Right atrium auricular region (tissue), 2 donors: Measurements from ENCODE around the gene CECR2. TPM values are rescaled to one million over a fixed set of nuclear protein-coding genes. Genes with fewer than 3 reads are reported as not detected.

Source experiments
- DNase-seq: peaks from one replicate; pipeline ENCODE4 v3.0.0-alpha.2; 2019; ENCODE audit warnings: low spot score
- H3K27ac ChIP-seq, 2 donors: fragments of 200-600 bp; sonication (generic); 1 replicate in 1 of 2; 2 replicates in 1 of 2; pipeline ENCODE4 v1.5.1; 2016 to 2019
- H3K27me3 ChIP-seq, 2 donors: fragments of 200-600 bp; sonication (generic); one replicate each; pipeline versions ENCODE4 v1.5.1 to v1.6.0; 2017 to 2019
- H3K36me3 ChIP-seq: fragments of 200-600 bp; sonication (generic); one replicate; pipeline ENCODE4 v1.5.1; 2016
- H3K4me1 ChIP-seq, 2 donors: fragments of 200-600 bp; sonication (generic); one replicate each; pipeline versions ENCODE4 v1.5.1 to v1.6.0; 2017 to 2019
- H3K4me3 ChIP-seq, 2 donors: fragments of 200-600 bp; sonication (generic); 1 replicate in 1 of 2; 2 replicates in 1 of 2; pipeline ENCODE4 v1.5.1; 2017 to 2019; ENCODE audit warnings: mild to moderate bottlenecking in 1 of 2, moderate library complexity in 1 of 2
- H3K9me3 ChIP-seq, 2 donors: fragments of 200-600 bp; sonication (generic); one replicate each; pipeline ENCODE4 v1.5.1; 2019
- total RNA-seq, 2 donors: library from RNA; depleted of rRNA; stranded (reverse); fragments of >200 nt; gene quantifications; one replicate each; pipeline ENCODE4 v1.1.0, GENCODE V29; 2016
- TF ChIP-seq, protein P1 (sequence below), 2 donors: fragments of 200-600 bp; sonication (generic); IDR thresholded peaks; one replicate each; pipeline ENCODE4 v1.5.1; 2019; ENCODE audit warnings: antibody characterized with exemption in 2 of 2

CECR2 gene
- total RNA-seq, 2 donors from 2014 or later: 4.0 to 4.8 TPM

GRCh38 chr22:17606496-17606895, 237.2 kb downstream of the CECR2 start:
- no peak for DNase-seq
- H3K36me3 ChIP-seq: peaks cover 9% of the 10 kb centered on the region

More at GRCh38 chr22:17606496-17606895, 237.2 kb downstream of the CECR2 start:
- H3K4me1 ChIP-seq: peaks cover 0 to 26% of the 10 kb centered on the region in 2 donors
- no peak overlapping the region for H3K4me3 ChIP-seq
- H3K27me3 ChIP-seq: no peaks in the 10 kb centered on the region
- H3K9me3 ChIP-seq: no peaks in the 10 kb centered on the region
- peak overlapping the region; percentile 32 to 79 for H3K27ac ChIP-seq
- TF ChIP-seq, protein P1, sequence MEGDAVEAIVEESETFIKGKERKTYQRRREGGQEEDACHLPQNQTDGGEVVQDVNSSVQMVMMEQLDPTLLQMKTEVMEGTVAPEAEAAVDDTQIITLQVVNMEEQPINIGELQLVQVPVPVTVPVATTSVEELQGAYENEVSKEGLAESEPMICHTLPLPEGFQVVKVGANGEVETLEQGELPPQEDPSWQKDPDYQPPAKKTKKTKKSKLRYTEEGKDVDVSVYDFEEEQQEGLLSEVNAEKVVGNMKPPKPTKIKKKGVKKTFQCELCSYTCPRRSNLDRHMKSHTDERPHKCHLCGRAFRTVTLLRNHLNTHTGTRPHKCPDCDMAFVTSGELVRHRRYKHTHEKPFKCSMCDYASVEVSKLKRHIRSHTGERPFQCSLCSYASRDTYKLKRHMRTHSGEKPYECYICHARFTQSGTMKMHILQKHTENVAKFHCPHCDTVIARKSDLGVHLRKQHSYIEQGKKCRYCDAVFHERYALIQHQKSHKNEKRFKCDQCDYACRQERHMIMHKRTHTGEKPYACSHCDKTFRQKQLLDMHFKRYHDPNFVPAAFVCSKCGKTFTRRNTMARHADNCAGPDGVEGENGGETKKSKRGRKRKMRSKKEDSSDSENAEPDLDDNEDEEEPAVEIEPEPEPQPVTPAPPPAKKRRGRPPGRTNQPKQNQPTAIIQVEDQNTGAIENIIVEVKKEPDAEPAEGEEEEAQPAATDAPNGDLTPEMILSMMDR (IDR thresholded peaks at IDR 0.05): no peak

Other genes with a start within 250 kb of the CECR2 start
- 1 to 10 TPM in 1 of 2 donors, under 1 TPM in 1; 0.55 to 1.1 TPM for gene TMEM121B, start 248.1 kb upstream of the CECR2 start, total RNA-seq
- gene HDHD5, start 210.2 kb upstream of the CECR2 start, total RNA-seq: 10 to 100 TPM; 33.1 to 39.7 TPM
- 10 to 100 TPM in 1 of 2 donors, 1 to 10 TPM in 1; 8.6 to 19.9 TPM for gene ADA2, start 150.0 kb upstream of the CECR2 start, total RNA-seq
- 1 to 10 TPM in 1 of 2 donors, under 1 TPM in 1; 0.59 to 3.6 TPM for gene SLC25A18, start 194.0 kb downstream of the CECR2 start, total RNA-seq